Hematopoietic multipotent progenitor cell treated with erythropoietin and hydrocortisone succinate and interleukin-3 and kit ligand, for 17 days (in vitro differentiated cells): ENCODE measurements around the gene GLIPR2.

Experiments used
- DNase-seq: peaks from one replicate; pipeline ENCODE4 v3.0.0-alpha.2; 2015; ENCODE audit warnings: low spot score

The GLIPR2 gene

GRCh38 chr9:36194326-36195000 is 57.9 kb downstream of the GLIPR2 start:
- no peak for DNase-seq

GRCh38 chr9:36204906-36205547 is 68.5 kb downstream of the GLIPR2 start:
- DNase-seq, result no peak

- no peak for DNase-seq
Observed at GRCh38 chr9:36207016-36207415, 70.5 kb downstream of the GLIPR2 start.

GRCh38 chr9:36207546-36208012 is 71.0 kb downstream of the GLIPR2 start:
- DNase-seq, result peak; percentile 54

- DNase-seq, result no peak
Observed at GRCh38 chr9:36208521-36209253, 72.2 kb downstream of the GLIPR2 start.

- DNase-seq, result no peak
Observed at GRCh38 chr9:36210722-36211121, 74.2 kb downstream of the GLIPR2 start.

GRCh38 chr9:36211510-36211909 is 75.0 kb downstream of the GLIPR2 start:
- DNase-seq, result no peak

- no peak for DNase-seq
Observed at GRCh38 chr9:36213387-36213786, 76.9 kb downstream of the GLIPR2 start.
